A673 (cell line): ENCODE results near the gene UVSSA.

ENCODE experiments used
- EZH2 ChIP-seq: fragments of 200-600 bp; sonication (generic); IDR thresholded peaks from 2 replicates; pipeline ENCODE4 v1.6.1; 2017; ENCODE audit warnings: borderline replicate concordance, low read depth, mild to moderate bottlenecking, mixed read lengths, antibody characterized with exemption, low read length; ENCODE audit not compliant: poor library complexity, severe bottlenecking
- TF ChIP-seq, protein P1 (sequence below): fragments of 300-800, 200-600 bp; sonication (generic); conservative IDR thresholded peaks from 2 replicates; pipeline ENCODE4 v1.5.1; 2017; ENCODE audit warnings: low read depth, mild to moderate bottlenecking, antibody characterized with exemption, low read length, moderate library complexity, mixed read lengths

DNA sequence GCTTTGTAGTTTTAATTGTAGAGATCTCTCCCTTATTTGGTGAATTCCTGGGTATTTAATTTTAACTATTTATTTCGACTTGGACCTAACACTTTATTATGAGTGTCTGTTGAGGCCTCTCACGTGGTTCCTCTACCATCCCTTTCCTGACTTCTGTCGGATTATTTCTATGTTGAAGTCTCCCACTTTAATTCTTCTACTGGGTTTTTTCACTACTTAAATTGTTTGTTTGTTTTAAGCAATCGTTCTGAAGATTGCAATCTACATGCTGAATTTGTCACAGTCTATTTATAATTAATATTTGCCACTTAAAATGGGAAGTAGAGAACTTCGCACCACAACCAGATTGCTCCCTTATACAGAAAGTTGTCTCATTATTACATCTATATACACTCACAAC is 80.0 kb downstream of the UVSSA start:
- TF ChIP-seq, protein P1, sequence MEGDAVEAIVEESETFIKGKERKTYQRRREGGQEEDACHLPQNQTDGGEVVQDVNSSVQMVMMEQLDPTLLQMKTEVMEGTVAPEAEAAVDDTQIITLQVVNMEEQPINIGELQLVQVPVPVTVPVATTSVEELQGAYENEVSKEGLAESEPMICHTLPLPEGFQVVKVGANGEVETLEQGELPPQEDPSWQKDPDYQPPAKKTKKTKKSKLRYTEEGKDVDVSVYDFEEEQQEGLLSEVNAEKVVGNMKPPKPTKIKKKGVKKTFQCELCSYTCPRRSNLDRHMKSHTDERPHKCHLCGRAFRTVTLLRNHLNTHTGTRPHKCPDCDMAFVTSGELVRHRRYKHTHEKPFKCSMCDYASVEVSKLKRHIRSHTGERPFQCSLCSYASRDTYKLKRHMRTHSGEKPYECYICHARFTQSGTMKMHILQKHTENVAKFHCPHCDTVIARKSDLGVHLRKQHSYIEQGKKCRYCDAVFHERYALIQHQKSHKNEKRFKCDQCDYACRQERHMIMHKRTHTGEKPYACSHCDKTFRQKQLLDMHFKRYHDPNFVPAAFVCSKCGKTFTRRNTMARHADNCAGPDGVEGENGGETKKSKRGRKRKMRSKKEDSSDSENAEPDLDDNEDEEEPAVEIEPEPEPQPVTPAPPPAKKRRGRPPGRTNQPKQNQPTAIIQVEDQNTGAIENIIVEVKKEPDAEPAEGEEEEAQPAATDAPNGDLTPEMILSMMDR = no peak
- no peak for TF ChIP-seq EZH2
